Endothelial cell (in vitro differentiated cells): ENCODE measurements around the gene LDB2. TPM values are rescaled to one million over a fixed set of nuclear protein-coding genes. Genes with fewer than 3 reads are reported as not detected.

Source experiments
- DNase-seq: peaks from one replicate; pipeline ENCODE4 v3.0.0; 2021; ENCODE audit warnings: low spot score
- H3K27ac Mint-ChIP-seq: one replicate; pipeline ENCODE4 v1.8.0; 2021; ENCODE audit warnings: mixed read lengths, inconsistent platforms; ENCODE audit not compliant: unreplicated experiment
- H3K27me3 Mint-ChIP-seq: one replicate; pipeline ENCODE4 v1.8.0; 2021; ENCODE audit warnings: mild to moderate bottlenecking, moderate library complexity, mixed read lengths, inconsistent platforms; ENCODE audit not compliant: unreplicated experiment
- H3K36me3 Mint-ChIP-seq: one replicate; pipeline ENCODE4 v1.8.0; 2021; ENCODE audit warnings: mild to moderate bottlenecking, low read depth, mixed read lengths, inconsistent platforms; ENCODE audit not compliant: unreplicated experiment
- H3K4me1 Mint-ChIP-seq: one replicate; pipeline ENCODE4 v1.8.0; 2021; ENCODE audit warnings: mild to moderate bottlenecking, mixed read lengths, inconsistent platforms; ENCODE audit not compliant: unreplicated experiment
- H3K4me3 Mint-ChIP-seq: one replicate; pipeline ENCODE4 v1.8.0; 2021; ENCODE audit warnings: mild to moderate bottlenecking, mixed read lengths, inconsistent platforms; ENCODE audit not compliant: unreplicated experiment
- H3K9me3 Mint-ChIP-seq: one replicate; pipeline ENCODE4 v1.8.0; 2021; ENCODE audit warnings: mixed read lengths, inconsistent platforms; ENCODE audit not compliant: unreplicated experiment
- total RNA-seq: library from RNA; stranded (reverse); fragmentation: NEBNext Ultra II Directional; extraction: Animal tissue kit (Norgen Biotek cat#: 25700); gene quantifications from one replicate; pipeline ENCODE4 v1.2.1, GENCODE V29; 2021; ENCODE audit not compliant: unreplicated experiment
- TF ChIP-seq, protein P1 (sequence below): fragments of 200-600 bp; sonication (generic); IDR thresholded peaks from one replicate; pipeline ENCODE4 v1.5.0; 2021; ENCODE audit warnings: antibody characterized with exemption; ENCODE audit not compliant: unreplicated experiment

The LDB2 gene
- total RNA-seq, 1 donor from 2014 or later, result 268 TPM

DNA sequence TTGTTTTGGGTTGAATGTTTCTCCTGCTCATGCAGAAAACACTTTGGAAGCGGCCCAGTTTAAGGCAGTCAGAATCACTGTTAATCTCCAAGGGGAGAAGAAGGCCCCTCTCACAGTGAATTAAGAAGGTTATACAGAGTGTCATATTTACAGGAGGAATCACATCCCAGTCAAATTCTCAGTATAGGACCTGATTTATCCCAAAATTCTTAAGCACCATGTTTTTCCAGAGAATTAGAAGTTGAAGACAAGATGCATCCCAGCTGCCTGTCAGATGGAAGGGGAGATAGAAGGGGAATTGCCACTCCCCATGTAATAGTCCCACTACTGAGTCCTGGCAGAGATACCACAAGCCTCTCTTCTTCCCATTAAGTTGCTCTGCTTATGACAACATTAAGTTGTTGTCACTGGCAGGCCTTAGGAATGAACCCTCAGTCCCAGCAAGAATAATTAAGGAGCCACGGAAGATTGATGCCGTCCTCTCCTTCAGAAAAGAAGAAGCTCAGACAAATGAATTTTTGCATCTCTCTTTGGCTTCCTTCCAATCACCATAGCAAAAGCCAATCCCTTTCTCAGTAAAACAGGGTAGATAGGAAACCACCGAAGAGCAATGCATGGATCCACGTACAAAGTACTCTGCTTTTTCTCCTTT, 138.4 kb downstream of the LDB2 start:
- H3K9me3 Mint-ChIP-seq, result no peaks in the 10 kb centered on the region
- H3K4me1 Mint-ChIP-seq, result peaks cover 12% of the 10 kb centered on the region
- no peak overlapping the region for H3K27ac Mint-ChIP-seq
- peaks cover 32% of the 10 kb centered on the region for H3K36me3 Mint-ChIP-seq
- H3K27me3 Mint-ChIP-seq, result peaks cover 4% of the 10 kb centered on the region
- H3K4me3 Mint-ChIP-seq, result no peak overlapping the region
- TF ChIP-seq, protein P1, sequence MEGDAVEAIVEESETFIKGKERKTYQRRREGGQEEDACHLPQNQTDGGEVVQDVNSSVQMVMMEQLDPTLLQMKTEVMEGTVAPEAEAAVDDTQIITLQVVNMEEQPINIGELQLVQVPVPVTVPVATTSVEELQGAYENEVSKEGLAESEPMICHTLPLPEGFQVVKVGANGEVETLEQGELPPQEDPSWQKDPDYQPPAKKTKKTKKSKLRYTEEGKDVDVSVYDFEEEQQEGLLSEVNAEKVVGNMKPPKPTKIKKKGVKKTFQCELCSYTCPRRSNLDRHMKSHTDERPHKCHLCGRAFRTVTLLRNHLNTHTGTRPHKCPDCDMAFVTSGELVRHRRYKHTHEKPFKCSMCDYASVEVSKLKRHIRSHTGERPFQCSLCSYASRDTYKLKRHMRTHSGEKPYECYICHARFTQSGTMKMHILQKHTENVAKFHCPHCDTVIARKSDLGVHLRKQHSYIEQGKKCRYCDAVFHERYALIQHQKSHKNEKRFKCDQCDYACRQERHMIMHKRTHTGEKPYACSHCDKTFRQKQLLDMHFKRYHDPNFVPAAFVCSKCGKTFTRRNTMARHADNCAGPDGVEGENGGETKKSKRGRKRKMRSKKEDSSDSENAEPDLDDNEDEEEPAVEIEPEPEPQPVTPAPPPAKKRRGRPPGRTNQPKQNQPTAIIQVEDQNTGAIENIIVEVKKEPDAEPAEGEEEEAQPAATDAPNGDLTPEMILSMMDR, result no peak
- DNase-seq, result no peak

- Mint-ChIP-seq H3K4me3 (no peak overlapping the region), H3K4me1 (peaks cover 12% of the 10 kb centered on the region), H3K9me3 (no peaks in the 10 kb centered on the region), H3K27ac (no peak overlapping the region), H3K27me3 (peaks cover 6% of the 10 kb centered on the region), H3K36me3 (peaks cover 35% of the 10 kb centered on the region)
- no peak for DNase-seq
- TF ChIP-seq, protein P1, result no peak
These were observed 139.6 kb downstream of the LDB2 start for GRCh38 chr4:16758816-16759215.

GRCh38 chr4:16758255-16758654, 140.2 kb downstream of the LDB2 start:
- Mint-ChIP-seq H3K4me3 (no peak overlapping the region), H3K4me1 (peaks cover 12% of the 10 kb centered on the region), H3K27me3 (peaks cover 6% of the 10 kb centered on the region), H3K36me3 (peaks cover 35% of the 10 kb centered on the region), H3K9me3 (no peaks in the 10 kb centered on the region), H3K27ac (no peak overlapping the region)
- no peak for DNase-seq
- TF ChIP-seq, protein P1, result no peak

DNA sequence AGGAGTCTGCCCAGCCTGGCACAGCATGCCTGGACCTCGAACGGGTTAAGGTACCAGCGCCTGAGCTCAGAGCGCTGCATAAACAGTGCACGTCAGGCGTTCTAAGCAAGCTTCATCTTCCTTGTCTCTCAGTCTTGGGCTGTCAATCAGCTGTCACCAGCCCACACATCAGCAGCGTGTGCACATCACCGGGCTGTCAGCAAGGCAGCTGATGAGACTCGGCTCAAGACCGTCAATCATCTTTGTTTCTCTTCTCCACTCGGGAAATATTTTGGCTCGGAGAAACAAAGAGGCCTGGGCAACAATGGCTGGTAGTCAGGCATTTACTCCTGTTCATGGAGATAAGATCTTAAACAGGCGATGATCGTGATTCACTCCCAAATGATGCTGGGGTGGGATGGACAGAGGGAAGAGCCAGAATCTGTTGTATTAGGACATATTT, 141.3 kb downstream of the LDB2 start:
- H3K4me3 Mint-ChIP-seq, result no peak overlapping the region
- no peak overlapping the region for H3K27ac Mint-ChIP-seq
- DNase-seq, result no peak
- peaks cover 7% of the 10 kb centered on the region for H3K4me1 Mint-ChIP-seq
- H3K36me3 Mint-ChIP-seq, result peaks cover 31% of the 10 kb centered on the region
- no peaks in the 10 kb centered on the region for H3K9me3 Mint-ChIP-seq
- H3K27me3 Mint-ChIP-seq, result peaks cover 2% of the 10 kb centered on the region
- TF ChIP-seq, protein P1, result no peak

GRCh38 chr4:16754104-16754503, 144.3 kb downstream of the LDB2 start:
- Mint-ChIP-seq H3K9me3 (no peaks in the 10 kb centered on the region), H3K27me3 (peaks cover 2% of the 10 kb centered on the region), H3K4me1 (peaks cover 5% of the 10 kb centered on the region)

More at GRCh38 chr4:16754104-16754503, 144.3 kb downstream of the LDB2 start:
- TF ChIP-seq, protein P1, result no peak
- Mint-ChIP-seq H3K27ac (no peak overlapping the region), H3K4me3 (no peak overlapping the region), H3K36me3 (peaks cover 30% of the 10 kb centered on the region)
- DNase-seq, result no peak
